Measurements from ENCODE around the gene SLC22A23.

SLC22A23 gene

GRCh38 chr6:3227363-3228045 lies 229.3 kb downstream of the SLC22A23 start, which contains the start of gene TUBB2B:
TUBB2B (minus strand) TSS chr6:3227653; CDS start chr6:3227543, 110 bp downstream.
- no peak for TF ChIP-seq CTCF (IDR thresholded peaks at IDR 0.05; ENCODE audit: insufficient read depth, low read length, poor library complexity, severe bottlenecking)
- Histone ChIP-seq H3K4me3 (replicated peaks; ENCODE audit: low read depth, low read length) (peak within 1 kb of the TSS; percentile 42), H3K36me3 (ENCODE audit: control insufficient read depth, insufficient read depth, low read length) (no peaks in the 10 kb centered on the region), H3K27me3 (replicated peaks; ENCODE audit: control insufficient read depth, insufficient read depth, low read length) (peaks cover 13% of the 10 kb centered on the region)
- DNase-seq (ENCODE audit: extremely low read depth, insufficient read length): peak; percentile 87

GRCh38 chr6:3226481-3227362 lies 230.1 kb downstream of the SLC22A23 start:
- no peak for TF ChIP-seq CTCF (IDR thresholded peaks at IDR 0.05; ENCODE audit: insufficient read depth, low read length, poor library complexity, severe bottlenecking)
- H3K27me3 ChIP-seq (replicated peaks; ENCODE audit: control insufficient read depth, insufficient read depth, low read length): peaks cover 13% of the 10 kb centered on the region
- H3K36me3 ChIP-seq (ENCODE audit: control insufficient read depth, insufficient read depth, low read length): no peaks in the 10 kb centered on the region
- peak; percentile 77 for DNase-seq (ENCODE audit: extremely low read depth, insufficient read length)
- peak overlapping the region; percentile 42 for H3K4me3 ChIP-seq (replicated peaks; ENCODE audit: low read depth, low read length)

GRCh38 chr6:3226042-3226441 lies 230.8 kb downstream of the SLC22A23 start:
- TF ChIP-seq CTCF (IDR thresholded peaks at IDR 0.05; ENCODE audit: insufficient read depth, low read length, poor library complexity, severe bottlenecking): no peak
- Histone ChIP-seq H3K36me3 (ENCODE audit: control insufficient read depth, insufficient read depth, low read length) (no peaks in the 10 kb centered on the region), H3K27me3 (replicated peaks; ENCODE audit: control insufficient read depth, insufficient read depth, low read length) (peaks cover 12% of the 10 kb centered on the region), H3K4me3 (replicated peaks; ENCODE audit: low read depth, low read length) (no peak overlapping the region)
- DNase-seq (ENCODE audit: extremely low read depth, insufficient read length): no peak

- TF ChIP-seq CTCF (IDR thresholded peaks at IDR 0.05; ENCODE audit: insufficient read depth, low read length, poor library complexity, severe bottlenecking): no peak
- Histone ChIP-seq H3K27me3 (replicated peaks; ENCODE audit: control insufficient read depth, insufficient read depth, low read length) (peaks cover 3% of the 10 kb centered on the region), H3K4me3 (replicated peaks; ENCODE audit: low read depth, low read length) (no peak overlapping the region), H3K36me3 (ENCODE audit: control insufficient read depth, insufficient read depth, low read length) (no peaks in the 10 kb centered on the region)
- no peak for DNase-seq (ENCODE audit: extremely low read depth, insufficient read length)
Observed at GRCh38 chr6:3222506-3223038, 234.3 kb downstream of the SLC22A23 start.

GRCh38 chr6:3221578-3221977 lies 235.3 kb downstream of the SLC22A23 start:
- H3K27me3 ChIP-seq (replicated peaks; ENCODE audit: control insufficient read depth, insufficient read depth, low read length): peaks cover 2% of the 10 kb centered on the region
- H3K36me3 ChIP-seq (ENCODE audit: control insufficient read depth, insufficient read depth, low read length): no peaks in the 10 kb centered on the region
- DNase-seq (ENCODE audit: extremely low read depth, insufficient read length): no peak
- no peak overlapping the region for H3K4me3 ChIP-seq (replicated peaks; ENCODE audit: low read depth, low read length)
- no peak for TF ChIP-seq CTCF (IDR thresholded peaks at IDR 0.05; ENCODE audit: insufficient read depth, low read length, poor library complexity, severe bottlenecking)
